GM04504 (cell line): ENCODE results near the gene FANCD2.
"Not testable (repeated sequence)": the region's sequence is repeated elsewhere in the genome, so short reads cannot be mapped to it uniquely, and the experiment has no call there.

Experiments
- DNase-seq: peaks from one replicate; pipeline ENCODE4 v3.0.0-alpha.2; 2012; ENCODE audit warnings: low read depth

FANCD2 gene

DNA sequence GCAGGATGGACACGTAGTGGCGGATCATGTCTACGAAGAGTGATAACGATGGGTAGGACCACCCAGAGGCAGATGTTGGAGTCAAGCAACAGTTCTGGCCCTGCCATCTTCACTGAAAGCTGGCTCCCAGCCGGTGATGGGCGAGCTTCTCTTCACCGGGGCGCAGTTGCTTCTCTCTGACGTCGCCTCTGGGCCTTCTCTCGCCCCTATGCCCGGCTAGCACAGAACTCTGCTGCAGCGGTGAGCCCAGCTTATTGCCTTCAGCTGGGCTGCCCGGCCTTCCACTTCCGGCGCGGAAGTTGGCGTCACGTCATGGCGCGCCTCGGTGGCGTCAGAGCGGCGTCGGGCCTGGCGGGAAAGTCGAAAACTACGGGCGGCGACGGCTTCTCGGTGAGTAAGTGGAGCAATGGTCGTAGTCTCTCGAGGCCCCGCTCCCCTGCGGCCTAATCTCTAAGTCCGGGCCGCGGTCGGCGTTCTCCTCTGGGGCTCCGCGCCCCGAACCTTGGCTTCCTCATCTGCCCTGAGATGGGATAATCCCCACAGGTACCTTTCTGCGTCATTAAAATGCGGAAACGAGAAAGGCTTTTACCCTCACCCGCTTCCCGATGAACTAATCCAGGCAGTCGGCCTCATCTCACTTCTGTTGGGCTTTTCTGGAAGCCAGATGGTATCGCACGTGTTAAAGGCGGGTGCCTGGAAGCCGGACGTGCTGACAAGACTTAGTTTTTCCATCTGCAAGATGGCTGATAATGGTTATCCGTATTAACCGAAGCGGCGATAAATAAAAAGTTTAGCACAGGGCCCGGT, at the start of gene FANCD2:
TSS of gene FANCD2 (plus strand) at position 354 of the 807 bp plus-strand sequence. CDS start 2,221 bp downstream, outside the sequence.
- peak; percentile 65 for DNase-seq

DNA sequence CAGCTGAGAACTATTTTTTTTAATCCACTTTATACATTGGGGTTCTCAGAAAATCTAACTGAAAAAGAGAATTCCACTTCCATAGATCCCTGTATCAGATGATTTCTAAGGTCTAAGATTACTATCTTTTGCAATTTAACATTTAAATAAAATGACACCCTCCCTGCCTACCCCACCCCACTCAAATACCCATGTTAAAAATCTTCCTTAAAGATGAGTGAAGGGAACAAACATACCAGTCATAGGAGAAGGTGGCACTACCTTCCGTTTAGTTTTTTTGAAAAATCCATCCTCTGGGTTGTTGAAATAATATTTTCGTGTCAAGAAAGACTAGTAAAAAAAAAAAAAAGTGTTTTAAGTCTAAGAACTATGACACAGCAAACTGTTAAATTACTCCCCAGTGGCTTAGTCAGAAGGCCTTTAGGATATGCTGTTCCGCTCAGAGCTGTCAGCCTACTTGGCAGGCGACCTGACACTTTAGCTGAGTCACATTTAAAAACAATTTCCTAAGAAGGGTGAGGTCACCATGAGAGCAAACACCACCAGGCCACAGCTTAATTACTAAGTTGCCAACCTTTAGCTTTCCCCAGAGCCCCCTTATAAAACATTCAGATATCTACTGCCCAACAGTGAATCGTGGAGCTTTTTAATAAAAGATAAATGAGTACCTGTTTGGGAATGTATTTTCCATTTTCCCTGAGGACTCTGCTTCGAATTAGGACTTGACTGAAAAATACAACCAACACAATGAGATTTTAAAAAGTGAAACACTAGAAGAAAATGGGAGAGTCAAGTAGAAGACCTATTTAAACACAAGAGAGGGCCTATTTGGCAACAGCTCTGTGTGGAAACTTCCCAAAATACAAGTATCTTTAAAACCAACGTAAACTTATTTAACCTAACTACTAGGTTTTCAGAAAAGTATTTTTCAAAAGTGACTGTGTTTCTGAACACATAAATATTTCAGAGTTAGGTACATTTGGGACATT, 49.2 kb upstream of the FANCD2 start:
- peak; percentile 97 for DNase-seq

DNA sequence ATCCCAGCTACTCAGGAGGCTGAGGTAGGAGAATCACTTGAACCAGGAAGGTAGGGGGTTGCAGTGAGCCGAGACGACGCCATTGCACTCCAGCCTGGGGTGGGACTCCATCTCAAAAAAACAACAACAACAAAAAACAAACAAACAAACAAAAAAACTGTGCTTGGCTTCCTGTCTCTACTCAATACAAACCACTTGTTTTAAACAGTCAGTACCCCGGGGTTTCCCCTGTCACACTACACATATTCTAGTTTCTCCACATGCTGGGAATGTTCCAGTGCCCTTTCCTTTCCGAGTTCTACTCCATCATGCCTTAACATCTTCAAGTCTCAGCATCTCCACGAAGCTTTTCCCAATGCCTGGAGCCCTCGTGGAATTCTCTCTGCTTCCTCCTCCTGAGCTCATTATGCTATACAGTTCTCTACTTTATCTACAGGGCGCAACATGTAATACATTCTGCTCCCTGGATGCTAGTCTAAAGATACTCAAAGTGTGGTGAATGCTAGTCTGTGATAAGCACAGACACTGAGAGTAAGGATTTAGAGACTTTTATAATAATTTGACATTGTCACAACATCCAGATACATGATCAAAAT, 47.4 kb upstream of the FANCD2 start:
- DNase-seq, result no peak

DNA sequence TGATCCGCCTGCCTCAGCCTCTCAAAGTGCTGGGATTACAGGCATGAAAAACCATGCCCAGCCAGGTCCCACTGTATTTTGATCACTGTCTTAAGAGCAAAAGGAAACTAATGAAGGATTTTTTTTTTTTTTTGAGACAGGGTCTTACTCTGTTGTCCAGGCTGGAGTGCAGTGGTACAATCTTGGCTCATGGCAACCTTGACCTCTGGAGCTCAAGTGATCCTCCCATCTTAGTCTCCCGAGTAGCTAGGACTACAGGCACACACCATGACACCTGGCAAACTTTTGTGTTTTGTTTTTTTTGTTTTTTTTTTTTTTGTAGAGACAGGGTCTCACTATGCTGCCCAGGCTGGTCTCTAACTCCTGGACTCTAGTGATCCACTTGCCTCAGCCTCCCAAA, 46.0 kb upstream of the FANCD2 start:
- DNase-seq, result no peak

DNA sequence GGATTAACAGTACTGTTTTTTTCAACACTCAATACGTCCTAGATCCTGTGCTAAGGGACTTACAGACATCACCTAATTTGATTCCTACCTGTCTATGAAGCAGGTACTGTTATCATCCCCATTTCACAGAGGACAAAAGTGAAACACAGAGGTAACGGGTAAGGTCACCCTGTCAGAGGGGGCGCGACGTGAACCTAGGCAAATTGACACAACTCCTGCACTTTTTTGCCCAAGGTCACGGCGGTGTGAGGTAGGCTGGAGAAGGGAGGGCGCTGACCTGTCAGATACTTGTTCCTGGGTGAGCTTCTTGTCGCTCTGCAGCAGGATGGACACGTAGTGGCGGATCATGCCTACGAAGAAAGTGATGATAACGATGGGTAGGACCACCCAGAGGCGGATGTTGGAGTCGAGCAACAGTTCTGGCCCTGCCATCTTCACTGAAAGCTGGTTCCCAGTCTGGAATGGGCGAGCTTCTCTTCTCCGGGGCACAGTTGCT, 40.0 kb upstream of the FANCD2 start:
- no peak for DNase-seq

DNA sequence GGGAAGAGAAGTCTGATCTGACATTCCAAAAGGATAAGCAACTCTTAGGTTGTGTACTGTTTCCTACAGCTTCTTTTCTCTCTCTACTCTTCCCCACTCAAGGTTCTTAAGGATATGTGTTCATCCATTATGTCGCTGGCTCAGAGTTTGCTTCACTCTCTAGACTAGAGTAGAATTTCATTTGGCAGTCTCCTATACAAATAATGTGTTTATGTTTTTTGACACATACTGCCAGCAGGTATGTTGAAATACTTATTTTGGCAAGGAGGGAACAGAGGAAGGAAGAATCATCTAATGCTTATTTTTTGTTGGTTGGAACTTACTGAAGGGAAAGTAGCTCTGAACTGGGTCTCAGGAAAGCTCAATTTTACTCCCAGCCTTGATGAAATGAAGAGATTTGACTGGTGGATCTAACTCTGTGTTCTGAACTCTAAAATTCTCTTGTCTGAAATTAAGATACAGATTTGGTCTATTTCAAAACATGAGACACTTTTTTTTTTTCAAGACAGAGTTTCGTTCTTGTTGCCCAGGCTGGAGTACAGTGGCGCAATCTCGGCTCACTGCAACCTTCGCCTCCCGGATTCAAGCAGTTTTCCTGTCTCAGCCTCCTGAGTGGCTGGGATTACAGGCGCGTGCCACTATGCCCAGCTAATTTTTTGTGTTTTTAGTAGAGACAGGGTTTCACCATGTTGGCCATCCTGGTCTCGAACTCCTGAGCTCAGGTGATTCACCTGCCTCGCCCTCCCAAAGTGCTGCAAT, 32.0 kb upstream of the FANCD2 start:
- no peak for DNase-seq

DNA sequence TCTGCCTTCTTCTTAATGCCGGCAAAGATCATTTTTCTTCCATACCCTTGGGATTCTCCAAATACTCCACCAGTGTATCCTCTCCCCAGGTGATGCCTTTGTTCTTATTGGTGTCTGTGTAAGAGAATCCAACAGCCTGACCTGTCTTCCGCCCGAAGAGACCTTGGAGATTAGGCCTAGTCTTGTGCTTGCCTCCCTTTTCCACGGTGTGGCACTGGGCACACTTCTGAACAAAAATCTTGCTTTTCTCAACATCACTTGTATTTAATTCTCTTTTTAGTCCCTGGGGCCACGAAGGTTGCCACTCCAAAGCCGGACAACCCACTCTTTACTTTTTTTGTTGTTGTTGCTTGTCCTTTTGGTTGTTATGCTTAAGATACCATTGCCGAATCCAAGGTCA, 25.6 kb upstream of the FANCD2 start:
- DNase-seq, result no peak

DNA sequence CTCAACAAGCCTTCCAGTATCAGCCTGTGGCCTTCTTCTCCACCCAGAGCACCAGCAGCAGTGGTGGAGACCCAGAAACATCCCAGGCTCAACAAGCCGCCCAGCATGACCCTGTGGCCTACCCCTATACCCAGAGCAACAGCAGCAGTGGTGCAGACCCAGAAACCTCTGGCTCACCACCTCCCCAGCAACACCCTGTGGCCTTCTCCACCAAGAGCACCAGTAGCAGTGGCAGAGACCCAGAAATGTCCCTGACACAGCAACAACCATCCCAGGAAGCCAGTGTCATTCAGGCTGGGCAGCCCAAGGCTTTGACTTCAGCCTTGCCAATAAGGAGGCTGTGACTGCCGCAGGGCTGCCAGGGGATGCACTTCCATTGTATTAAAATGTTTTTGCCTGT, 23.3 kb upstream of the FANCD2 start:
- DNase-seq, result no peak

DNA sequence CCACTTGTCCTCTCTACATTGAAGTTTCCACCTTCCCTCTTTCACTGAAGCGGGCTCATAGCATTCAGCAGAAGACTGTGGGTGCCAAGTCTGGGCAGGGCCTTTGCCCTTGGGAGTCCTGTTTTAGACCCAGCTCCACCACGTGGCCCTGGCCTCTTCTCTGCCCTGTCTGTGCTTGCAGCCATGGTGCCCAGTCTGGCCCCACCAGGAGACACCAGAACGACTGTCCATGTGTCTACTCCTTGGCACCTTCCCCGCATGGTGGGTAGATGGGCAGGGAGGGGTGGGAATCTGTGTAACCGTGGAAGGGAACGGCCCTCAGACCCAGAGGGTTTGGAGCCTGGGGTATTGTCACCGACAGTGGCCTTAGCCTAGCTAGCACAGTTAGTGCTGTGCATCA, 21.7 kb upstream of the FANCD2 start:
- no peak for DNase-seq

DNA sequence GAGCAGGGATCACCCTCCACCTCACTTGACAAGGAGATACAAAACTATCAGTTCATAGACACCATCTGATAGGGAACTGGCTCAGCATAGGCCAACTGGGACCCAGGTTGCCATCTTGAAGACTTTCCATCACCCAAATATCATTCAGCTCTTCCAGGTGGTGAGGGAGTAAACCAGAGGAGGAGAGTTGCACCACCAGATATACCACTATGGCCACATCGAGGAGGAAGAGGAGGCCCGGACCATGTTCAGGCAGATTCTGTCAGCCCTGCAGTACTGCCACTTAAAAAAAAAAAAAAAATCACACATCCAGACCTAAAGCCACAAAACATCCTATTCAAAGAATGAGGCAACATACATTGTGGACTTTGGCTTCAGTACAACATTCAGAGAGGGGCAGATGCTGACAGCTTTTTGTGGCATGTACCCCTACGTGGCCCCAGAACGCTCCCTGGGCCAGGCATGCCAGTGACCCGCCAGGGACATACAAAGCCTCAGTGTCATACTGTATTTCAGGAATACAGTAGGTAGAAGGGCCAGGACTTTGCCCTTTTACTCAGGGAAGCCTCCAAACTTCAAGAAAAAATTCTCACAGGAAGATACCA, 21.2 kb upstream of the FANCD2 start:
- DNase-seq, result no peak

DNA sequence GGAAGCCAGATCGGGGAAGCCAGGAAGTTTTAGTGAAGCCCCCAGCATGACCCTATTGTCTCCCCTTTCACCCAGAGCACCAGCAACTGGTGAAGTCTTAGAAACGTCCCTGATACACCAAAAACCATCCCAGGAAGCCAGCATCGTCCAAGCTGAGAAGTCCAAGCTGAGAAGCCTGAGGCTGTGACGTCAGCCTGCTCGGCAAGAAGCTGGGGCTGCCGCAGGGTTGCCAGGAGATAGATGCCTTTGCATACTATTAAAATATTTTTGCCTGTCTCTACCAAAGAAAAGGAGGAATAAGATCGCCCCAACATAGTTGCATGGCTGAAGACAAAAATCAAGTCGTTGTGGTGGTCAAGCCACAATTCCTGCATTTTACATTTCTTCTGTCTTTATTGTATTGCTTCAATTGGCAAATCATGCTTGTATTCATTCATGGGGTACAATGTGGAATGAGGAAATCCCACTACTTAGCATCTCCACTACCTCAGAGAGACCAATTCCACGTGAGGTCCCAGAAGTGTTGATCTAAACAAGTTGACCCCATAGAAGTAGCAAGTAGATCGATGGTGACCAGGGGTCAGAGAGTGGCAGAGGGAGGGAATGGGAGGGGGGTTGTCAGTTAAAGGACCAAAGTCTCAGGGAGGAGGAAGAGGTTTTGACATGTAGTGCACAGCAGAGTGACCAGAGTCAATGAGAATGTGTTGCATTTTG, 20.0 kb upstream of the FANCD2 start:
- DNase-seq, result no peak

DNA sequence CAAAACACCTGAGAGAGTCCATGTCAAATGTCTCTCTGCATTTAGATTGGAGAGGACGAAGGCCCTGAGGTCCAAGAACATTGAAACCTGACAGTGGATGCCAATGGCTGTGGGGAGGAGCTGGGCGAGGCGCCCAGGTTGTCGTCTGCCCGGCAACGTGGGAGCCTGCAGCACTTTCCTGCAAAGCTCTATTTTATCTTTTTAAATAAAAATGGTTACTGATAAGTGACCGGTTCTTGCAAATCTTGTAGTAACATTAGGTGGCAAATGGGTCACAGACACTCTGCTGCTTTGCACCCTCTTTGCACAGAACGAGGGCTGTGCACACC, 19.5 kb upstream of the FANCD2 start:
- DNase-seq, result no peak

DNA sequence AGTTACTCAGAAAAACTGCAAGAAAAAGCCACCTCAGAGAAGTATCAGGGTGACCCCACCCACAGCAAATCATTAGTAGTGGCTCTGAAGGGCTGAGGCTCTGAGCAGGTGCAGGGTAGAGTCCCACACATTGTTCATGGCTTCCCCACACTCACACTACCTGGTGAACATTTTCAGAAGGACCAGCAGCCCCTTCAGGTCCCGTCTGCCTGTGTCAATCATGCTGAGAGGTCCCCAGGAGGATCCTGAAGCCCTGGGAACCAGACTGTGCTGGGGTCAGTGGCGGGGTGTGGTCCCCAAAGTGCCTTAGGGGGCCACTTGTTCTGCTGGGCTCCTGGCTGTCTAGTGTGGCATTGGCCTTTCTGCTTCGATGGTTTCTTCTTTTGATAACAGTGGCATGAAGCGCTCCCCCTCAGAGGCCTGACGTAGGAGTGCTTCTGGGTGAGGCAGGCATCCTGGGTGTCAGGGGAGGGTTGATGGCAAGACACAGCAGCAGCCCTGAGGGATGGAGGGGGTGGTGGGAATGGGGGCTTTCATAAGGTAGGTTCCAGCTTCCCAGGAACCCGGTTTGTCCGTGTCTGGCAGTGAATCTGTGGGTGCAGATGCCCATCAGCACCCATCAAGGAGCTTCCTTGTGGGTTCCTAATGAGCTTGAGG, 19.0 kb upstream of the FANCD2 start:
- DNase-seq, result no peak

DNA sequence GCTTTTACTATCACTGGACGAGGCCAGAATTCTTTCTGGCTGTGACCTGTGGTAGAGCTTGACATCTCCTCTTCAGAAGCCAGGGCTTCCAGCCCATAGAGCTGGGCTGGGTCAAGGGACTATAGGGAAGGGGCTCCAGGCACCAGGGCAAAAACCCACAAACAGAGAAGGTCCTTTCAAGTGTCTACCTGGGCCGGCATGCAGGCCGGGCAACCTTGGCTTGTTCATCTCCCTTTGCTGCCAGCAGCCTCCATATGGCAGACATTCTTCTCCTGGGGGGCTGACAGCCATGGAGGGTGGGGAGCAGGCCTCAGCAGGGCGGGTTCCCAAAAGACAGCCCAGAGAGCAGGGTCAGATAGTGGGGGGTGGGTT, 18.0 kb upstream of the FANCD2 start:
- not testable (repeated sequence) for DNase-seq

DNA sequence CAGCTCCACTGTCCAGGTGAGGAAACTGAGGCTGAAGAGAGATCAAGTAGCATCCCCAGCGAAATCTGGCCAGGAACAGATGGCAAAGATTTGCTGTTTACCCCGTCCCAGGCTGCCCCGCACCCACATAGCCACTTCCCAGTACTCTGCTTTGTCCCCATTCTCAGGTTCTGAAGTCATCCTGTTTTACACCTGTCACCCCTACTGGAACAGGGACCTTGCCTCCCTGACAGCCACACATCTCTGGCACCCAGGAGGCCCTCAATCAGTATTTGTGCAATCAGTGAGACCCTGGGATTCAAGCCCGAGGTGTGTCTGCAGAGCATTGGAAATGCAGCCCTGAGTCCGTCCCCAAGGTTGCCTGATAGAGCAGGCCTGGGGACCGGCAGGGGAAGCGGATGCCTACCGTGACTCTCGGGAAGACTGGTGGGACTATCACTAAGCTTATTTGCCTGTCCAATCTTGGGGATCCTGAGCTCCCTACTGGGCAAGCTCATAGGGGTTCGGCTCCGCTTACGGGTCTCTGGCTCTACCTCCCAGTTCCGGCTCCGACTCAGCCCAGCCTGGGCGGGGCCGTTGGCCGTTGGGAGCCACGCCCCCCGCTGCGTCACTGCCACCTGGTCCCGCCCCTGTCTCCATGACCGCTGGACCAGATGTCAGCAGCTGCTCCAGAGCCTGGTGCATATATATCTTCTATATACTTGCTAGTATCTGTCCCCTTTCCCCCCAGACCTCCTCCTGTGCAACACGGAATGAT, 17.5 kb upstream of the FANCD2 start:
- DNase-seq, result no peak

DNA sequence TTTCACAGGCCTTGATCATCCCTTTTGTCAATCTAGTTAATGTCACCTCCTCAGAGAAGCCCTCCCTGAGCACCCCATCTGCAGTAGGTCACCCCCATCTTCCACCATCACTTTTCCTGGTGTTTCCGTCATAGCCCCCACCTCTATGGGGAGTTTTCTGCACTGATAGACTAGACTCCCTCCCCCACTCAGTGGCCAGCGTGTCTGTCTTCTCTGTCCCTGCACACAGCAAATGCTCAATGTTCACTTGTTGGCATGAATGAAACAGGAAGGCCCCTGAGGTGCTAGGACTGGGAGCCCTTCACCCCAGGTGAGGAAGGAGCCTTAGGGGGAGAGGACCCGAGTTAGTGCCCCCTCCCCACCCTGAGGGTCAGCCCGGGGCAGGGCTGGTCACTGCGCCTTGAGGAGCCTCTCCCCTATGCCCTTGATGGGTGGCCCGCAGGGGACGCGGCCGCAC, 15.8 kb upstream of the FANCD2 start:
- no peak for DNase-seq

DNA sequence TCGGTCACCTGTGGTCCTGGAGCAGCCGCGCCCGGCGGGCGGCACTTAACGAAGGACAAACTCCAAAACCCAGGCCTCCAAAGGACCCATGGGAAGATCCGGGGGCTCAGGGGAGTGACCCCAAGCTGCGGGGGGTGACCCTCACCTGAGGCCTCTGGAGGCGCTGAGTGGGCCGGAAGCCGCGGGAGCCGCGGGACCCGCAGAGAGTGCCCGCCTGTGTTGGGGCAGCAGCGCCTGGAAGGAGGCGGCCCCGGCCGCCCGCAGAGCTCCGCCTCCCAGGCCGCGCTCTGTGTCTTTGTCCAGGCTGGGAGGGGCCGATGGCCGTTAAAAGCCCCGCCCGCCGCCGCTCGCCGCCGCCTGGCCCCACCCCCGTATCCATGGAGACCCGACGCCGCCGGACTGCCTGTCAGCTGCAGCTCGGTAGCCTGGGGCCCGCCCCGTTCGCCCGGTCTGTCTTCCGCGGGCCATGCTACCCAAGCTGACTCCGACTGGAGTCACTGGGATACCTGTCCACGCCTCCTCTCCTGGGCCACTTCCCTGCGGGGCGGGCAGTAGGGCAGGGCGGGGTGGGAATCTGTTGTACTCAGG, 15.3 kb upstream of the FANCD2 start:
- DNase-seq, result peak; percentile 78

DNA sequence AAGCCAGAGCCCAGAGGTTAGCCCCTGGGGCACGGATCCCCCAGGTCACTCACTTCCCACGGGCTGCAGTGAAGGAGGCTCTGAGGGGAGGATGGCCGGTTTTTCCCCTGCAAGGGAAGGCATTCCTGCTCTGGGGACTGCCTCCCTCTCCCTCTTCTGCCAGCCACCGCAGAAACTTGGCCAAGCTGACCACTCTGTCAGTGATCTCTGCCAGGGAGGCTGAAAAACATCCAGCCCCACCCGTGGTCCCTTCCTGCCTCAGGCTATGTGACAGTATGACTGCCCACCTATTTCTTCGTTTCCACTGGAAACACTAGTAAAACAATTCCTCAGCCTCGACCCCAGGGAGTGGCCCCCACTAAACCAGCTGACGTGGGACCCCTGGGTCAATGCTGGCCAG, 14.6 kb upstream of the FANCD2 start:
- no peak for DNase-seq

DNA sequence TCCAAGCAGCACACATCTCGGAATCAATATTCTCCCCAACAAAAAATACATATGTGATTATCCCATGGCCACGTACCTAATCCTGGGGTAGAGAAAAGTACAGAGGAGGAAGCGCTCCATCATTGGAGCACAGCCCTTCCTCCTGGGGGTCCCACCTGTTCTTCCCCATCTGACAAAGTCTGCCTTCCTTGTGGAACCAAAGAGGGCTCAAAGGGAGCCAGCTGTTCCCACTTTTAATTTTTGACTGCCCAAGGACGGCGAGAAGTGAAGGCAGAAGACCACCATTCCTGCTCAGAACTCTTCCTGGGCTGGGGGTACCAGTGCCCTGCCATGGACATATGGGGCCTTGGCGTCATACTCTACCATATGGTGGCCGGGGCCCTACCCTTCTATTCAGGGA, 14.1 kb upstream of the FANCD2 start:
- DNase-seq, result no peak
